Chondrocyte (in vitro differentiated cells): ENCODE results near the gene UBE4B. TPM values are rescaled to one million over a fixed set of nuclear protein-coding genes. Genes with fewer than 3 reads are reported as not detected.
A peak's percentile ranks its signal among the peaks of the same experiment; 100 is the strongest.

Experiments
- DNase-seq: peaks from one replicate; pipeline ENCODE4 v3.0.0; 2021; ENCODE audit warnings: mixed read lengths, low spot score
- H3K27ac Mint-ChIP-seq: one replicate; pipeline ENCODE4 v1.8.0; 2021; ENCODE audit warnings: mild to moderate bottlenecking, moderate library complexity, mixed read lengths; ENCODE audit not compliant: unreplicated experiment
- H3K27me3 Mint-ChIP-seq: 2 replicates; pipeline ENCODE4 v1.8.0; 2021; ENCODE audit warnings: low read depth, mixed read lengths
- H3K36me3 Mint-ChIP-seq: 2 replicates; pipeline ENCODE4 v1.8.0; 2021; ENCODE audit warnings: low read depth, mixed read lengths
- H3K4me1 Mint-ChIP-seq: 2 replicates; pipeline ENCODE4 v1.8.0; 2021; ENCODE audit warnings: low read depth, mild to moderate bottlenecking, mixed read lengths
- H3K4me3 Mint-ChIP-seq: one replicate; pipeline ENCODE4 v1.8.0; 2021; ENCODE audit warnings: mild to moderate bottlenecking, moderate library complexity, mixed read lengths; ENCODE audit not compliant: unreplicated experiment
- H3K9me3 Mint-ChIP-seq: 2 replicates; pipeline ENCODE4 v1.8.0; 2021; ENCODE audit warnings: low read depth, mixed read lengths
- total RNA-seq: library from RNA; stranded (reverse); gene quantifications from 3 replicates; pipeline ENCODE4 v1.2.1, GENCODE V29; 2021
- TF ChIP-seq, protein P1 (sequence below): fragments of 200-600 bp; sonication (generic); IDR thresholded peaks from 2 replicates; pipeline ENCODE4 v1.5.0; 2021; ENCODE audit warnings: antibody characterized with exemption, mild to moderate bottlenecking, moderate library complexity

The UBE4B gene
- total RNA-seq, 1 donor from 2014 or later = 47.1 TPM

GRCh38 chr1:10042746-10043145 lies 10.0 kb downstream of the UBE4B start:
- H3K4me3 Mint-ChIP-seq = no peak overlapping the region
- H3K27me3 Mint-ChIP-seq = no peaks in the 10 kb centered on the region
- TF ChIP-seq, protein P1, sequence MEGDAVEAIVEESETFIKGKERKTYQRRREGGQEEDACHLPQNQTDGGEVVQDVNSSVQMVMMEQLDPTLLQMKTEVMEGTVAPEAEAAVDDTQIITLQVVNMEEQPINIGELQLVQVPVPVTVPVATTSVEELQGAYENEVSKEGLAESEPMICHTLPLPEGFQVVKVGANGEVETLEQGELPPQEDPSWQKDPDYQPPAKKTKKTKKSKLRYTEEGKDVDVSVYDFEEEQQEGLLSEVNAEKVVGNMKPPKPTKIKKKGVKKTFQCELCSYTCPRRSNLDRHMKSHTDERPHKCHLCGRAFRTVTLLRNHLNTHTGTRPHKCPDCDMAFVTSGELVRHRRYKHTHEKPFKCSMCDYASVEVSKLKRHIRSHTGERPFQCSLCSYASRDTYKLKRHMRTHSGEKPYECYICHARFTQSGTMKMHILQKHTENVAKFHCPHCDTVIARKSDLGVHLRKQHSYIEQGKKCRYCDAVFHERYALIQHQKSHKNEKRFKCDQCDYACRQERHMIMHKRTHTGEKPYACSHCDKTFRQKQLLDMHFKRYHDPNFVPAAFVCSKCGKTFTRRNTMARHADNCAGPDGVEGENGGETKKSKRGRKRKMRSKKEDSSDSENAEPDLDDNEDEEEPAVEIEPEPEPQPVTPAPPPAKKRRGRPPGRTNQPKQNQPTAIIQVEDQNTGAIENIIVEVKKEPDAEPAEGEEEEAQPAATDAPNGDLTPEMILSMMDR = no peak
- peaks cover 27% of the 10 kb centered on the region for H3K4me1 Mint-ChIP-seq
- no peak for DNase-seq
- H3K27ac Mint-ChIP-seq = no peak overlapping the region
- no peaks in the 10 kb centered on the region for H3K9me3 Mint-ChIP-seq
- H3K36me3 Mint-ChIP-seq = peaks cover 4% of the 10 kb centered on the region

GRCh38 chr1:10045480-10046355 lies 13.0 kb downstream of the UBE4B start:
- TF ChIP-seq, protein P1 = no peak
- H3K27me3 Mint-ChIP-seq = no peaks in the 10 kb centered on the region
- H3K27ac Mint-ChIP-seq = peak overlapping the region; percentile 49
- no peak overlapping the region for H3K4me3 Mint-ChIP-seq
- no peak for DNase-seq
- H3K9me3 Mint-ChIP-seq = no peaks in the 10 kb centered on the region
- H3K36me3 Mint-ChIP-seq = peaks cover 4% of the 10 kb centered on the region
- peaks cover 29% of the 10 kb centered on the region for H3K4me1 Mint-ChIP-seq

DNA sequence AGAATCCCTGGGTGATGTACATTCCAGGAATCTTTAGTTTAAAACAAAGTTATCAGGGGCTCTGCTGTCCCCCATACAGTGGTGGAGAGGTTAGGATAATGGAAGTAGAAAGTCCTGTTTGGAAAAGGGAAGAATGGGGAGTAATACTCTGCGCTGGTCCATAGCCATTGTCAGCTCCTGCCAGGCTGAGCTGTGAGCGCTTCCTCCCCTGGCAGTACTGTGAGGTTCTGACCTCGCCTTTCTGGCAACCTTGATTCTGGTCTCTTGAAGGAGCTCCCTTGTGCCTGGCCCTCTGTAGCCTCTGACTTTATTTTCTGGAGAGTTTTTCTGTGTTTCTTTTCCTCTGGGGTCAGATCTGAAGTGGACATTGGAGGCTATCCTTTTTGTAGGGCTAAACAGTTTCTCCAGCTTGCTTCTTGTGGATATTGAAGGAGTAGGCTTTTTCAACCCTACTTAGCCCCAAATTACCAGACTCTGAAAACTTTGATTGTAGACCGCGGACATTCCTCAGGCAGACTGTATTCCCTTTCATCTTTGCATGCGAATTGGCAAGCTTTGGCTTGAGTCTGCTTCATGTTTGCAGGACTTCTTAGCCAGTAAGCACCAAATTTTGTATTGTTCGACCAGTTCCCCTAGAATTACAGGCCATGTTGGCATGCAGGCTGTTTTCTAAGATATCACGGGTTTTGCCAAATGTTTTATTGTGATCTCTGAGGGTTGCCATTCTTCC lies 13.8 kb downstream of the UBE4B start:
- DNase-seq = no peak
- H3K36me3 Mint-ChIP-seq = peaks cover 2% of the 10 kb centered on the region
- TF ChIP-seq, protein P1 = no peak
- peak overlapping the region; percentile 49 for H3K27ac Mint-ChIP-seq
- H3K4me1 Mint-ChIP-seq = peaks cover 29% of the 10 kb centered on the region
- H3K9me3 Mint-ChIP-seq = no peaks in the 10 kb centered on the region
- no peak overlapping the region for H3K4me3 Mint-ChIP-seq
- H3K27me3 Mint-ChIP-seq = no peaks in the 10 kb centered on the region

DNA sequence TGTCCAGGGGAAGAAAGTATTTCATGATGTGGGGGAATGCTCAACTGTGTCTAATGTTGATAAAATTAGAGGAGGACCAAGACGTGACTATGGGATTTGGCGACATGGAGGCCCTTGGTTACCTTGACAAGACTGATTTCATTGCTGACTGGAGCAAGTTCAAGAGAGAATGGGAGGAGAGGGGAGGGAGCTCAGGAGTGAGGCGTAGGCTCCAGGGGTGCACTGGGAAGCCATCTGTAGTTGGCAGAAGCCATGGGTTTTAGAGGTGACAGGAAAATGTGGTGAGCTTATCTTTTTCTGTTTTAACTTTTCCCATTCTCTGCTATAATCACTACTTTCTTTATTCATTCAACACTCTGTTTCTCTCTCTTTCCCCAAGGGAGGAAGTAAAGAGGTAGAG lies 15.8 kb downstream of the UBE4B start:
- Mint-ChIP-seq H3K36me3 (peaks cover 2% of the 10 kb centered on the region), H3K27me3 (no peaks in the 10 kb centered on the region), H3K9me3 (no peaks in the 10 kb centered on the region), H3K4me3 (no peak overlapping the region), H3K4me1 (peaks cover 34% of the 10 kb centered on the region), H3K27ac (no peak overlapping the region)
- DNase-seq = no peak
- TF ChIP-seq, protein P1 = no peak

DNA sequence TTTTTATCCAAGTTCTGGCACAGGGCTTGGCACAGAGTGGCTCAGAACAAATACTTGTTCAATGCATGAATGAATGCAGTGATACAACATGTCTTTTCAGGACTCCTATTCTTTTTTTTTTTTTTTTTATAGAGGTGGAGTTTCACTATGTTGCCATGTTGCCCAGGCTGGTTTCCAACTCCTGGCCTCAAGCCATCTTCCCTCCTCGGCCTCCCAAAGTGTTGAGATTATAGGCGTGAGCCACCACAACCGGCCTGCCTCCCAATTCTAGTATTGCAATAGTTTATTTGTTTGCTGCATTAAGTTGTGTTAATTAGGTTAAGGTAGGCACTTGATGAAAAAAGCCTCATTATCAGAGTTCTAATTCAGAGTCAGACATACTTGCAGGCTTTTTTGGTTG lies 17.9 kb downstream of the UBE4B start:
- Mint-ChIP-seq H3K36me3 (peaks cover 2% of the 10 kb centered on the region), H3K9me3 (no peaks in the 10 kb centered on the region), H3K4me3 (no peak overlapping the region), H3K27me3 (no peaks in the 10 kb centered on the region), H3K27ac (peak overlapping the region; percentile 22), H3K4me1 (peaks cover 36% of the 10 kb centered on the region)
- TF ChIP-seq, protein P1 = no peak
- DNase-seq = no peak
